A673 (cell line): ENCODE results near the gene CENPO.

Experiments
- CTCF ChIP-seq: fragments of 300-800, 200-600 bp; sonication (generic); conservative IDR thresholded peaks from 2 replicates; pipeline ENCODE4 v1.5.1; 2017; ENCODE audit warnings: low read depth, mild to moderate bottlenecking, antibody characterized with exemption, low read length, moderate library complexity, mixed read lengths
- EZH2 ChIP-seq: fragments of 200-600 bp; sonication (generic); IDR thresholded peaks from 2 replicates; pipeline ENCODE4 v1.6.1; 2017; ENCODE audit warnings: borderline replicate concordance, low read depth, mild to moderate bottlenecking, mixed read lengths, antibody characterized with exemption, low read length; ENCODE audit not compliant: poor library complexity, severe bottlenecking

- peak; percentile 96 for TF ChIP-seq CTCF
- no peak for TF ChIP-seq EZH2
These were observed 34.4 kb downstream of the CENPO start for GRCh38 chr2:24827321-24828237.
